NCI-H774 (cell line): ENCODE data around the gene RHEX.
"Not testable (repeated sequence)": the region's sequence is repeated elsewhere in the genome, so short reads cannot be mapped to it uniquely, and the experiment has no call there.

Source experiments
- DNase-seq: peaks from one replicate; lab custom pipeline; 2025; lab: John Stamatoyannopoulos, UW

RHEX gene

GRCh38 chr1:206059355-206059915 lies 6.5 kb downstream of the RHEX start:
- DNase-seq = no peak

GRCh38 chr1:206060844-206061243 lies 7.9 kb downstream of the RHEX start:
- no peak for DNase-seq

GRCh38 chr1:206062464-206062863 lies 9.5 kb downstream of the RHEX start:
- no peak for DNase-seq

GRCh38 chr1:206064001-206064400 lies 11.0 kb downstream of the RHEX start:
- not testable (repeated sequence) for DNase-seq

GRCh38 chr1:206064501-206064900 lies 11.5 kb downstream of the RHEX start:
- DNase-seq = not testable (repeated sequence)

- no peak for DNase-seq
Measured at GRCh38 chr1:206065547-206066145, 12.7 kb downstream of the RHEX start.

- no peak for DNase-seq
Measured at GRCh38 chr1:206066479-206067171, 13.7 kb downstream of the RHEX start.

- no peak for DNase-seq
Measured at GRCh38 chr1:206067486-206068227, 14.7 kb downstream of the RHEX start.

- DNase-seq = no peak
Measured at GRCh38 chr1:206068314-206068713, 15.3 kb downstream of the RHEX start.

- DNase-seq = no peak
Measured at GRCh38 chr1:206070627-206071304, 17.8 kb downstream of the RHEX start.

GRCh38 chr1:206074839-206075238 lies 21.9 kb downstream of the RHEX start:
- DNase-seq = no peak

GRCh38 chr1:206075786-206076755 lies 23.1 kb downstream of the RHEX start:
- DNase-seq = no peak

GRCh38 chr1:206079135-206079534 lies 26.2 kb downstream of the RHEX start:
- no peak for DNase-seq

- DNase-seq = no peak
Measured at GRCh38 chr1:206080026-206080820, 27.2 kb downstream of the RHEX start.

GRCh38 chr1:206081856-206082255 lies 28.9 kb downstream of the RHEX start:
- DNase-seq = no peak

- no peak for DNase-seq
Measured at GRCh38 chr1:206082831-206083695, 30.1 kb downstream of the RHEX start.

GRCh38 chr1:206083750-206084149 lies 30.8 kb downstream of the RHEX start:
- DNase-seq = no peak

GRCh38 chr1:206087091-206087490 lies 34.1 kb downstream of the RHEX start:
- DNase-seq = no peak

- DNase-seq = no peak
Measured at GRCh38 chr1:206089341-206089740, 36.4 kb downstream of the RHEX start.
